ENCODE data around the gene FRMD1. TPM values are rescaled to one million over a fixed set of nuclear protein-coding genes. Genes with fewer than 3 reads are reported as not detected.

FRMD1 gene
- total and polyA plus RNA-seq, 10 of the 15 experiments (the other 5 are each of a cell fraction or from before 2014, with no cell fraction given) = not detected

GRCh38 chr6:168011291-168011690 is 67.7 kb downstream of the FRMD1 start:
- intact Hi-C loops (cut with micrococcal nuclease; ENCODE audit: unreplicated experiment) = no loop called here
- H3K36me3 ChIP-seq (ENCODE audit: control insufficient read depth in 2 of 2, insufficient read depth in 2 of 2, low read length in 1 of 2) = no peaks in the 10 kb centered on the region
- ChIA-PET CTCF (no interaction called here), SMC1A (ENCODE audit: uncharacterized antibody, unreplicated experiment) (no interaction called here), POLR2A (no interaction called here), RAD21 (ENCODE audit: unreplicated experiment) (no interaction called here)
- FAIRE-seq (no peak), ATAC-seq (no peak), DNase-seq (ENCODE audit: low read depth, low spot score) (no peak)
- no peak overlapping the region for H3K9ac ChIP-seq (ENCODE audit: control insufficient read depth, insufficient read depth, low read length)
- no peak overlapping the region for H3K27ac ChIP-seq (ENCODE audit: control insufficient read depth, insufficient read depth)
- in situ Hi-C loops (cut with MboI) = no loop called here
- no peaks in the 10 kb centered on the region for H3K4me1 ChIP-seq (ENCODE audit: control insufficient read depth, insufficient read depth, low read length)
- H3K4me2 ChIP-seq (ENCODE audit: control insufficient read depth, insufficient read depth) = no peak overlapping the region
- no peaks in the 10 kb centered on the region for H3K79me2 ChIP-seq (ENCODE audit: control insufficient read depth, insufficient read depth, low read length)
- no TSS peak for BruUV-seq (replicated peaks)
- WGBS (ENCODE audit: insufficient coverage, insufficient replicate concordance, low lambda C conversion rate, missing lambda C conversion rate) = 67% methylated on average over 1 of the region's 1 CpG
- no peak overlapping the region for H3K4me3 ChIP-seq
- no peaks in the 10 kb centered on the region for H4K20me1 ChIP-seq (ENCODE audit: control insufficient read depth, insufficient read depth)
- peaks cover 1% of the 10 kb centered on the region for H3K9me3 ChIP-seq (replicated peaks; ENCODE audit: control insufficient read depth, insufficient read depth, low read length)
- H2AFZ ChIP-seq (ENCODE audit: control insufficient read depth, low read depth, low read length) = no peak overlapping the region
- no peaks in the 10 kb centered on the region for H3K27me3 ChIP-seq (replicated peaks in 1 of 2; ENCODE audit: control insufficient read depth in 2 of 2, insufficient read depth in 2 of 2, low read length in 1 of 2)
- TF ChIP-seq YBX1 (IDR thresholded peaks at IDR 0.05) = no peak
- TF ChIP-seq TBL1XR1 (IDR thresholded peaks at IDR 0.05; ENCODE audit: low read depth, low read length) = no peak
- no peak for TF ChIP-seq KLF5 (IDR thresholded peaks at IDR 0.05; ENCODE audit: partially characterized antibody)
- no peak for TF ChIP-seq ZNF207 (IDR thresholded peaks at IDR 0.05; ENCODE audit: borderline replicate concordance)
- TF ChIP-seq GATAD2B (conservative IDR thresholded peaks at IDR 0.05; ENCODE audit: low read depth) = no peak
- TF ChIP-seq ESRRA (IDR thresholded peaks at IDR 0.05; ENCODE audit: low read length) = no peak
- no peak for TF ChIP-seq POLR2AphosphoS5 (IDR thresholded peaks at IDR 0.05; ENCODE audit: low read length)
- no peak for TF ChIP-seq ATF2 (IDR thresholded peaks at IDR 0.05; ENCODE audit: low read length)
- no peak for TF ChIP-seq E4F1 (IDR thresholded peaks at IDR 0.05; ENCODE audit: borderline replicate concordance, partially characterized antibody)
- TF ChIP-seq CEBPZ (IDR thresholded peaks at IDR 0.05; ENCODE audit: low read depth, low read length) = no peak
- TF ChIP-seq MEF2A (IDR thresholded peaks at IDR 0.05; ENCODE audit: insufficient read depth, low read depth, low read length) = no peak
- TF ChIP-seq STAT3 (IDR thresholded peaks at IDR 0.05; ENCODE audit: low read depth, low read length) = no peak
- no peak for TF ChIP-seq YY1 (IDR thresholded peaks at IDR 0.05; ENCODE audit: low read depth, low read length)
- TF ChIP-seq, protein P1, sequence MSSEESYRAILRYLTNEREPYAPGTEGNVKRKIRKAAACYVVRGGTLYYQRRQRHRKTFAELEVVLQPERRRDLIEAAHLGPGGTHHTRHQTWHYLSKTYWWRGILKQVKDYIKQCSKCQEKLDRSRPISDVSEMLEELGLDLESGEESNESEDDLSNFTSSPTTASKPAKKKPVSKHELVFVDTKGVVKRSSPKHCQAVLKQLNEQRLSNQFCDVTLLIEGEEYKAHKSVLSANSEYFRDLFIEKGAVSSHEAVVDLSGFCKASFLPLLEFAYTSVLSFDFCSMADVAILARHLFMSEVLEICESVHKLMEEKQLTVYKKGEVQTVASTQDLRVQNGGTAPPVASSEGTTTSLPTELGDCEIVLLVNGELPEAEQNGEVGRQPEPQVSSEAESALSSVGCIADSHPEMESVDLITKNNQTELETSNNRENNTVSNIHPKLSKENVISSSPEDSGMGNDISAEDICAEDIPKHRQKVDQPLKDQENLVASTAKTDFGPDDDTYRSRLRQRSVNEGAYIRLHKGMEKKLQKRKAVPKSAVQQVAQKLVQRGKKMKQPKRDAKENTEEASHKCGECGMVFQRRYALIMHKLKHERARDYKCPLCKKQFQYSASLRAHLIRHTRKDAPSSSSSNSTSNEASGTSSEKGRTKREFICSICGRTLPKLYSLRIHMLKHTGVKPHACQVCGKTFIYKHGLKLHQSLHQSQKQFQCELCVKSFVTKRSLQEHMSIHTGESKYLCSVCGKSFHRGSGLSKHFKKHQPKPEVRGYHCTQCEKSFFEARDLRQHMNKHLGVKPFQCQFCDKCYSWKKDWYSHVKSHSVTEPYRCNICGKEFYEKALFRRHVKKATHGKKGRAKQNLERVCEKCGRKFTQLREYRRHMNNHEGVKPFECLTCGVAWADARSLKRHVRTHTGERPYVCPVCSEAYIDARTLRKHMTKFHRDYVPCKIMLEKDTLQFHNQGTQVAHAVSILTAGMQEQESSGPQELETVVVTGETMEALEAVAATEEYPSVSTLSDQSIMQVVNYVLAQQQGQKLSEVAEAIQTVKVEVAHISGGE (CRISPR knock-in tag; IDR thresholded peaks at IDR 0.05) = no peak
- no peak for TF ChIP-seq RFX5 (IDR thresholded peaks at IDR 0.05; ENCODE audit: low read depth, low read length)
